T-helper 2 cell treated with Interferon-gamma antibody and Interleukin-4, amounts not matched to agents 100 ng/mL and 5 ng/mL, for 36 hours (primary cell): ENCODE results near the gene LMAN2L. TPM values are rescaled to one million over a fixed set of nuclear protein-coding genes. Genes with fewer than 3 reads are reported as not detected.

Source experiments
- intact Hi-C: fragments of 100-400 bp; cut with micrococcal nuclease; formaldehyde crosslinking; loops from one replicate; pipeline ENCODE4 v1.15.1; 2023
- total RNA-seq: library from RNA; stranded (reverse); gene quantifications from 2 replicates; pipeline ENCODE4 v1.2.3, GENCODE V29; 2022

The LMAN2L gene
- total RNA-seq, 1 donor from 2014 or later: 10.5 TPM

GRCh38 chr2:96716388-96716787 is 23.5 kb downstream of the LMAN2L start:
- intact Hi-C loops: no loop called here

GRCh38 chr2:96715658-96716057 is 24.2 kb downstream of the LMAN2L start:
- intact Hi-C loops: no loop called here

GRCh38 chr2:96710985-96711384 is 28.9 kb downstream of the LMAN2L start:
- intact Hi-C loops: no loop called here

- intact Hi-C loops: no loop called here
Measured at GRCh38 chr2:96703021-96703751, 36.7 kb downstream of the LMAN2L start.

GRCh38 chr2:96702098-96702785 is 37.6 kb downstream of the LMAN2L start:
- intact Hi-C loops: no loop called here

GRCh38 chr2:96701636-96702035 is 38.2 kb downstream of the LMAN2L start:
- intact Hi-C loops: no loop called here

GRCh38 chr2:96700086-96700485 is 39.8 kb downstream of the LMAN2L start:
- intact Hi-C loops: no loop called here

GRCh38 chr2:96699621-96700020 is 40.2 kb downstream of the LMAN2L start:
- intact Hi-C loops: no loop called here

- intact Hi-C loops: no loop called here
Measured at GRCh38 chr2:96699021-96699420, 40.8 kb downstream of the LMAN2L start.

- intact Hi-C loops: no loop called here
Measured at GRCh38 chr2:96698221-96698861, 41.5 kb downstream of the LMAN2L start.

GRCh38 chr2:96697476-96697875 is 42.4 kb downstream of the LMAN2L start:
- intact Hi-C loops: no loop called here

- intact Hi-C loops: no loop called here
Measured at GRCh38 chr2:96695602-96696001, 44.3 kb downstream of the LMAN2L start.

- intact Hi-C loops: no loop called here
Measured at GRCh38 chr2:96694816-96695455, 44.9 kb downstream of the LMAN2L start.

- intact Hi-C loops: no loop called here
Measured at GRCh38 chr2:96694279-96694678, 45.6 kb downstream of the LMAN2L start.

- intact Hi-C loops: no loop called here
Measured at GRCh38 chr2:96693286-96694200, 46.3 kb downstream of the LMAN2L start.

GRCh38 chr2:96692094-96692971 is 47.5 kb downstream of the LMAN2L start:
- intact Hi-C loops: no loop called here

- intact Hi-C loops: no loop called here
Measured at GRCh38 chr2:96691022-96691612, 48.7 kb downstream of the LMAN2L start.

GRCh38 chr2:96690306-96691021 is 49.4 kb downstream of the LMAN2L start:
- intact Hi-C loops: no loop called here
